Measurements from ENCODE around the gene ACAP3. TPM values are rescaled to one million over a fixed set of nuclear protein-coding genes. Genes with fewer than 3 reads are reported as not detected.
A peak's percentile ranks its signal among the peaks of the same experiment; 100 is the strongest.

Gene ACAP3
- total and polyA plus RNA-seq, 10 donors, result 12.6 to 89.7 (median 41.5) TPM

DNA sequence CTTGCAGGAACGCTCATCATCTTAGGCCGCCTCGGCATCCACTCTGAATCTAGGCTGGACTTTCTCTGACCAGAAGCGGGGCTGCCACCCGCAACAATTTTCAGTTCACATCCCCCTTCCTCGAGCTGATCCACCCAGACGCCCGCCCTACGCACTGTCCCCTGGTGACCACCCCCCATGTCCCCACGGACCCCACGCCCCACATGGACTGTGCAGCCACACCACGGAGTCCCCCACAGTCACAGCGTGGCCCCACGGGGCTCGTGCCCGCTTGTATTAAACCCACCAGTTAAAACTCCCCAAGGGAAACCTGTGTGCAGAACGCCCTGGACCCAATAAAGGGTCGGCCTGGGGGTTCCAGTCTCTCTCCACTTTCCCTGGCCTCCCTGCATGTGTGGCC, 48.2 kb downstream of the ACAP3 start:
- H3K4me3 ChIP-seq, result no peak overlapping the region
- no peak for DNase-seq
- no peak for TF ChIP-seq POLR2A (IDR thresholded peaks at IDR 0.05)
- no peak for TF ChIP-seq POLR2AphosphoS5 (IDR thresholded peaks at IDR 0.05)
- TF ChIP-seq, protein P1, sequence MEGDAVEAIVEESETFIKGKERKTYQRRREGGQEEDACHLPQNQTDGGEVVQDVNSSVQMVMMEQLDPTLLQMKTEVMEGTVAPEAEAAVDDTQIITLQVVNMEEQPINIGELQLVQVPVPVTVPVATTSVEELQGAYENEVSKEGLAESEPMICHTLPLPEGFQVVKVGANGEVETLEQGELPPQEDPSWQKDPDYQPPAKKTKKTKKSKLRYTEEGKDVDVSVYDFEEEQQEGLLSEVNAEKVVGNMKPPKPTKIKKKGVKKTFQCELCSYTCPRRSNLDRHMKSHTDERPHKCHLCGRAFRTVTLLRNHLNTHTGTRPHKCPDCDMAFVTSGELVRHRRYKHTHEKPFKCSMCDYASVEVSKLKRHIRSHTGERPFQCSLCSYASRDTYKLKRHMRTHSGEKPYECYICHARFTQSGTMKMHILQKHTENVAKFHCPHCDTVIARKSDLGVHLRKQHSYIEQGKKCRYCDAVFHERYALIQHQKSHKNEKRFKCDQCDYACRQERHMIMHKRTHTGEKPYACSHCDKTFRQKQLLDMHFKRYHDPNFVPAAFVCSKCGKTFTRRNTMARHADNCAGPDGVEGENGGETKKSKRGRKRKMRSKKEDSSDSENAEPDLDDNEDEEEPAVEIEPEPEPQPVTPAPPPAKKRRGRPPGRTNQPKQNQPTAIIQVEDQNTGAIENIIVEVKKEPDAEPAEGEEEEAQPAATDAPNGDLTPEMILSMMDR (IDR thresholded peaks at IDR 0.05 in 8 of 11, conservative IDR thresholded peaks at IDR 0.05 in 3 of 11), result no peak
- H3K9me3 ChIP-seq, result no peaks in the 10 kb centered on the region
- peaks cover 0 to 100% (median 74%) of the 10 kb centered on the region in 6 donors for H3K36me3 ChIP-seq
- intact Hi-C loops (cut with DNase I; ENCODE audit: low total_unique reads), result no loop called here
- H3K27ac ChIP-seq, result peak overlapping the region in 2 of 8 donors; percentile 71 to 73
- no peaks in the 10 kb centered on the region for H3K27me3 ChIP-seq (replicated peaks in 1 of 7)
- 91 to 95% (median 95%) methylated on average over 18 of the region's 18 CpGs for WGBS, 5 donors
- H3K4me1 ChIP-seq, result peaks cover 0 to 59% (median 33%) of the 10 kb centered on the region in 6 donors

DNA sequence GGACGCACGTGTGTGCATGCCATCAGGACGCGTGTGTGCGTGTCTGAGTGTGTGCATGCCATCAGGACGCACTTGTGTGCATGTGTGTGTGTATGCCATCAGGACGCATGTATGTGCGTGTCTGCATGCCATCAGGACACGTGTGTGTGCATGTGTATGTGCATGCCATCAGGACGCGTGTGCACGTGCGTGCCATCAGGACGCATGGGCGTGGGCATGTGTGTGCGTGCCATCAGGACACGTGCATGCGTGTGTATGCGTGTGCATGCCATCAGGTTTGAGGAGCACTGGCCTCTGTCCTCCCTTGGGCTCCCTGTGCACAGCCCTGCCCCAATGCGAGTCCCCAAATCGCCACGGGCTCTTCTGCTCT, 48.6 kb downstream of the ACAP3 start:
- no peak for DNase-seq
- Histone ChIP-seq H3K27ac (no peak overlapping the region), H3K27me3 (replicated peaks in 1 of 7) (no peaks in the 10 kb centered on the region), H3K36me3 (peaks cover 0 to 100% (median 74%) of the 10 kb centered on the region in 6 donors), H3K4me3 (no peak overlapping the region), H3K9me3 (no peaks in the 10 kb centered on the region), H3K4me1 (peaks cover 0 to 56% (median 32%) of the 10 kb centered on the region in 6 donors)
- 93 to 98% (median 96%) methylated on average over 15 to 22 of the region's 22 CpGs for WGBS, 5 donors
- TF ChIP-seq POLR2A (IDR thresholded peaks at IDR 0.05) (no peak), POLR2AphosphoS5 (IDR thresholded peaks at IDR 0.05) (peak; percentile 19 to 69 (median 50))
- TF ChIP-seq, protein P1 (IDR thresholded peaks at IDR 0.05 in 8 of 11, conservative IDR thresholded peaks at IDR 0.05 in 3 of 11), result no peak
- intact Hi-C loops (cut with DNase I; ENCODE audit: low total_unique reads), result no loop called here

DNA sequence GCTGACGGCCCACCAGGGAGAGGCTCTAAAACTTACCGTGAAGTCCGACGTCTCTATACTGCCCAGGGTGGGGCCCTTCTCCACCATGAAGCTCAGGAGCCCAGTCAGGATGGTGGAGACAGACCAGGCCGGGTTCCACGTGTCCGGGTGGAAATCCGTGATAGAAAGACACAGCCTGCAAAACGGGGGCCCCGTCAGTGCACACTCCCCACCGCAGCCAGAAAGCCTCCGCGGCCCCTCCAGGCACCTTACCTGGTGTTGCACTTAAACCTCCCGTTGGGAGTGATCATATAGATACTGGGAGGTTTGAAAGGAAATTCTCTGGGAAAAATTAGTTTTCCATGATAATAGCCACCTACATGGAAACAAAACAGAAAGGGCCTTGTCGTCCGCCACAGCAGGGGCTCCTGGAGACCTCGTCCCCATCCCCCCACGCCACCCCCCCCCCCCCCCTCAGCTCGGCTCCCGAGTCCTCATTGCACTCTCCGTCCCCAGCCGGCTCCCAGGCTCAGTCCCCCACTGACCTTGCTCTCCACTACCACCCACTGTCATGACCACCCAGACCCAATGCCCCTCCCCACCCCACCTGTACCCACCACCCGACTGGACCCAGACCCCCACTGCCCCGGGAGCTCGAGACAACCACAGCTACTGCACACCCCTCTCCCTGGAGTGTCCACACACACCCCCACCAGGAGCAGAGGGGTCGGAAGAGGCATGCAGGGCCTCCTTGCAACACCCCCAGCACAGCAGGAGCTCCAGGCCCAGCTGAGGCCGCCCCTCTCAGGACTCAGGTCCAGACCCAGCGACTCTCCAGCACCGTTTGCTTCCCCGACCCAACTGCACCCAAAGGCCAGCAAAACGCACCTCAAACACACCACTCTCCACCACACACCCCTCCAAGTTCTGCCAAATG, 50.5 kb downstream of the ACAP3 start:
- Histone ChIP-seq H3K27me3 (replicated peaks in 1 of 7) (no peaks in the 10 kb centered on the region), H3K4me3 (no peak overlapping the region), H3K4me1 (peaks cover 0 to 41% (median 28%) of the 10 kb centered on the region in 6 donors), H3K36me3 (peaks cover 0 to 100% (median 75%) of the 10 kb centered on the region in 6 donors), H3K27ac (no peak overlapping the region), H3K9me3 (no peaks in the 10 kb centered on the region)
- DNase-seq, result no peak
- intact Hi-C loops (cut with DNase I; ENCODE audit: low total_unique reads), result no loop called here
- TF ChIP-seq, protein P1 (IDR thresholded peaks at IDR 0.05 in 8 of 11, conservative IDR thresholded peaks at IDR 0.05 in 3 of 11), result no peak
- TF ChIP-seq POLR2A (IDR thresholded peaks at IDR 0.05) (no peak), POLR2AphosphoS5 (IDR thresholded peaks at IDR 0.05) (no peak)
- 90 to 94% (median 94%) methylated on average over 27 to 31 of the region's 31 CpGs for WGBS, 5 donors

DNA sequence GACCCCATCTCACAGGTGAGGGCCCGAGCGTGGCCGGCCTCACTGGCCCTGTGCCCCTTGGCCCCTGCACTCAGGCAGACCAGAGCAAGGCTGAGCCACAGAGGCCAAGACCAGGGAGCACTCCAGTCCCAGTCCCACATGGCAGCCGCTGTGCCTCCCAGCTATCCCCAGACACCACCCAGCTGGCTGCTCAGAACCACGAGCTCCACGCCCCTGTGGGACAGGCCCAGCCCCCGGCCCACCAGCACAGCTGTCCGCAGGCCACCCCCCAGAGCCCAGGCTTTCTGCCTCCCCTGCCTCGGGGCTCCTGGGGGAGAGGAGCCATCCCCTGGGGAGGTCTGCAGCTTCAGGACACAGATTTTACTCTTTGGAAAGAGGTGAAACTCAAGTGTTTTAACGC, 52.1 kb downstream of the ACAP3 start:
- no peak for DNase-seq
- WGBS, 5 donors, result 91 to 97% (median 93%) methylated on average over 9 to 10 of the region's 10 CpGs
- H3K36me3 ChIP-seq, result peaks cover 0 to 93% (median 61%) of the 10 kb centered on the region in 6 donors

More for the DNA sequence above, 52.1 kb downstream of the ACAP3 start:
- Histone ChIP-seq H3K4me3 (no peak overlapping the region), H3K4me1 (peaks cover 2 to 37% (median 25%) of the 10 kb centered on the region in 6 donors), H3K9me3 (no peaks in the 10 kb centered on the region), H3K27me3 (replicated peaks in 1 of 7) (no peaks in the 10 kb centered on the region), H3K27ac (no peak overlapping the region)
- no peak for TF ChIP-seq POLR2AphosphoS5 (IDR thresholded peaks at IDR 0.05)
- intact Hi-C loops (cut with DNase I; ENCODE audit: low total_unique reads), result no loop called here
